Measurements from ENCODE around the gene MAML2. TPM values are rescaled to one million over a fixed set of nuclear protein-coding genes. Genes with fewer than 3 reads are reported as not detected.

The MAML2 gene
- total and polyA plus RNA-seq, 2 experiments from 2014 or later, result 2.0 to 7.1 TPM

DNA sequence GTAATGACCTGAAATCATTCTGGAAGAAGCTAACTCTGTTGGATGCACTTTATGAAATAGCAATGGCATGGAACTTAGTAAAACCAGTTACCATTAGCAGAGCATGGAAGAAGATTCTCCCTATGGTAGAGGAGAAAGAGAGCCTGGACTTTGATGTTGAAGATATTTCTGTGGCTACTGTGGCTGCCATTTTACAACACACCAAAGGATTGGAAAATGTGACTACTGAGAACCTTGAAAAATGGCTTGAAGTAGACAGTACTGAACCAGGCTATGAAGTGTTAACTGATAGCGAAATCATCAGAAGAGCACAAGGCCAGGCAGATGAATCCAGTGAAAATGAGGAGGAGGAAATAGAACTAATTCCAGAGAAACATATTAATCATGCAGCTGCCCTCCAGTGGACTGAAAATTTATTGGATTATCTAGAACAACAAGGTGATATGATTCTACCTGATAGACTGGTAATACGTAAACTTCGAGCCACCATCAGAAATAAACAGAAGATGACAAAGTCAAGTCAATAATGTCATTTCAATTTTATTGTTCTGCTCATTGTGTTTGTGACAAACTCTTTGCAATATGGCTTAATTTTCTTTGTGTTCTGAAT, 48.8 kb upstream of the MAML2 start (continued):
- TF ChIP-seq, protein P1, sequence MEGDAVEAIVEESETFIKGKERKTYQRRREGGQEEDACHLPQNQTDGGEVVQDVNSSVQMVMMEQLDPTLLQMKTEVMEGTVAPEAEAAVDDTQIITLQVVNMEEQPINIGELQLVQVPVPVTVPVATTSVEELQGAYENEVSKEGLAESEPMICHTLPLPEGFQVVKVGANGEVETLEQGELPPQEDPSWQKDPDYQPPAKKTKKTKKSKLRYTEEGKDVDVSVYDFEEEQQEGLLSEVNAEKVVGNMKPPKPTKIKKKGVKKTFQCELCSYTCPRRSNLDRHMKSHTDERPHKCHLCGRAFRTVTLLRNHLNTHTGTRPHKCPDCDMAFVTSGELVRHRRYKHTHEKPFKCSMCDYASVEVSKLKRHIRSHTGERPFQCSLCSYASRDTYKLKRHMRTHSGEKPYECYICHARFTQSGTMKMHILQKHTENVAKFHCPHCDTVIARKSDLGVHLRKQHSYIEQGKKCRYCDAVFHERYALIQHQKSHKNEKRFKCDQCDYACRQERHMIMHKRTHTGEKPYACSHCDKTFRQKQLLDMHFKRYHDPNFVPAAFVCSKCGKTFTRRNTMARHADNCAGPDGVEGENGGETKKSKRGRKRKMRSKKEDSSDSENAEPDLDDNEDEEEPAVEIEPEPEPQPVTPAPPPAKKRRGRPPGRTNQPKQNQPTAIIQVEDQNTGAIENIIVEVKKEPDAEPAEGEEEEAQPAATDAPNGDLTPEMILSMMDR (conservative IDR thresholded peaks at IDR 0.05; ENCODE audit: low read depth in 2 of 2), result no peak
- TF ChIP-seq ZNF114 (CRISPR knock-in tag; IDR thresholded peaks at IDR 0.05) (no peak), CREB1 (CRISPR knock-in tag; IDR thresholded peaks at IDR 0.05; ENCODE audit: low read depth) (no peak), JUNB (IDR thresholded peaks at IDR 0.05; ENCODE audit: unreplicated experiment) (no peak), ZNF331 (CRISPR knock-in tag; IDR thresholded peaks at IDR 0.05; ENCODE audit: low read depth) (no peak)
- TF ChIP-seq, protein P2, sequence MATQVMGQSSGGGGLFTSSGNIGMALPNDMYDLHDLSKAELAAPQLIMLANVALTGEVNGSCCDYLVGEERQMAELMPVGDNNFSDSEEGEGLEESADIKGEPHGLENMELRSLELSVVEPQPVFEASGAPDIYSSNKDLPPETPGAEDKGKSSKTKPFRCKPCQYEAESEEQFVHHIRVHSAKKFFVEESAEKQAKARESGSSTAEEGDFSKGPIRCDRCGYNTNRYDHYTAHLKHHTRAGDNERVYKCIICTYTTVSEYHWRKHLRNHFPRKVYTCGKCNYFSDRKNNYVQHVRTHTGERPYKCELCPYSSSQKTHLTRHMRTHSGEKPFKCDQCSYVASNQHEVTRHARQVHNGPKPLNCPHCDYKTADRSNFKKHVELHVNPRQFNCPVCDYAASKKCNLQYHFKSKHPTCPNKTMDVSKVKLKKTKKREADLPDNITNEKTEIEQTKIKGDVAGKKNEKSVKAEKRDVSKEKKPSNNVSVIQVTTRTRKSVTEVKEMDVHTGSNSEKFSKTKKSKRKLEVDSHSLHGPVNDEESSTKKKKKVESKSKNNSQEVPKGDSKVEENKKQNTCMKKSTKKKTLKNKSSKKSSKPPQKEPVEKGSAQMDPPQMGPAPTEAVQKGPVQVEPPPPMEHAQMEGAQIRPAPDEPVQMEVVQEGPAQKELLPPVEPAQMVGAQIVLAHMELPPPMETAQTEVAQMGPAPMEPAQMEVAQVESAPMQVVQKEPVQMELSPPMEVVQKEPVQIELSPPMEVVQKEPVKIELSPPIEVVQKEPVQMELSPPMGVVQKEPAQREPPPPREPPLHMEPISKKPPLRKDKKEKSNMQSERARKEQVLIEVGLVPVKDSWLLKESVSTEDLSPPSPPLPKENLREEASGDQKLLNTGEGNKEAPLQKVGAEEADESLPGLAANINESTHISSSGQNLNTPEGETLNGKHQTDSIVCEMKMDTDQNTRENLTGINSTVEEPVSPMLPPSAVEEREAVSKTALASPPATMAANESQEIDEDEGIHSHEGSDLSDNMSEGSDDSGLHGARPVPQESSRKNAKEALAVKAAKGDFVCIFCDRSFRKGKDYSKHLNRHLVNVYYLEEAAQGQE (IDR thresholded peaks at IDR 0.05; ENCODE audit: unreplicated experiment), result no peak

DNA sequence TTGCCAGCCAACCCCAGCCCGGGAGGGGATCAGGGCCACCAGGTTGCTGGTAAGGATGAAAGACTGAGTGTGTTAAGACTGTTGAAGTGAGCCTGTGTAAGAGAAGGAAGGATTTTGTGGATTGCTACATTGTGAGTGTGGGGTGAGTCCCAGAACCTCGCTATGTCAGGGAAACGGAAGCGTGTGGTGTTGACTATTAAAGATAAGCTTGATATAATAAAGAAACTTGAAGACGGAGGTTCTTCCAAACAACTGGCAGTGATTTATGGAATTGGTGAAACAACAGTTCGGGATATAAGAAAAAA, 47.4 kb upstream of the MAML2 start:
- Histone ChIP-seq H3K4me2 (peak overlapping the region; percentile 84), H4K20me1 (replicated peaks; ENCODE audit: insufficient read depth) (no peaks in the 10 kb centered on the region), H3K9me2 (ENCODE audit: insufficient read depth) (no peaks in the 10 kb centered on the region), H3K4me1 (ENCODE audit: insufficient read depth) (0 out of 2 replicates have a peak, but pooled peaks cover 11% of the 10 kb centered on the region), H3F3A (replicated peaks; ENCODE audit: low read depth) (peaks cover 5% of the 10 kb centered on the region; the same call in 1 of the 2 replicates), H2AFZ (peak overlapping the region; percentile 79), H3K27ac (ENCODE audit: low read depth) (peak overlapping the region; percentile 72; the same call in 1 of the 2 replicates), H3K79me2 (replicated peaks; ENCODE audit: insufficient read depth) (peaks cover 35% of the 10 kb centered on the region), H3K4me3 (peak overlapping the region; percentile 64), H3K27me3 (ENCODE audit: insufficient read depth) (no peaks in the 10 kb centered on the region), H3K36me3 (ENCODE audit: insufficient read depth) (no peaks in the 10 kb centered on the region)
- ATAC-seq (peak; percentile 5), DNase-seq (ENCODE audit: low spot score) (no peak)
- Mint-ChIP-seq H3K36me3 (ENCODE audit: low read depth) (peaks cover 15% of the 10 kb centered on the region; the same call in 2 of the 3 replicates), H3K27me3 (ENCODE audit: insufficient read depth, low read depth, poor library complexity) (peaks cover 1% of the 10 kb centered on the region), H3K9me3 (peaks cover 10% of the 10 kb centered on the region; the same call in 2 of the 3 replicates), H3K4me3 (peak overlapping the region; percentile 95), H3K27ac (peak overlapping the region; percentile 89), H3K4me1 (peaks cover 11% of the 10 kb centered on the region)
- TF ChIP-seq CREB1 (CRISPR knock-in tag; IDR thresholded peaks at IDR 0.05; ENCODE audit: low read depth) (no peak), JUNB (IDR thresholded peaks at IDR 0.05; ENCODE audit: unreplicated experiment) (no peak)
- TF ChIP-seq, protein P1 (conservative IDR thresholded peaks at IDR 0.05; ENCODE audit: low read depth in 2 of 2), result no peak
- TF ChIP-seq, protein P2 (IDR thresholded peaks at IDR 0.05; ENCODE audit: unreplicated experiment), result no peak

All from GM23338 (cell line).